GM12801 (cell line): ENCODE results near the gene MUL1.

Source experiments
- TF ChIP-seq, protein P1 (sequence below): IDR thresholded peaks from one replicate; pipeline ENCODE4 v1.5.1; 2011; ENCODE audit warnings: control low read depth; ENCODE audit not compliant: insufficient read length; ENCODE audit errors: extremely low read depth

MUL1 gene

GRCh38 chr1:20476265-20477038 lies 31.5 kb downstream of the MUL1 start:
- TF ChIP-seq, protein P1, sequence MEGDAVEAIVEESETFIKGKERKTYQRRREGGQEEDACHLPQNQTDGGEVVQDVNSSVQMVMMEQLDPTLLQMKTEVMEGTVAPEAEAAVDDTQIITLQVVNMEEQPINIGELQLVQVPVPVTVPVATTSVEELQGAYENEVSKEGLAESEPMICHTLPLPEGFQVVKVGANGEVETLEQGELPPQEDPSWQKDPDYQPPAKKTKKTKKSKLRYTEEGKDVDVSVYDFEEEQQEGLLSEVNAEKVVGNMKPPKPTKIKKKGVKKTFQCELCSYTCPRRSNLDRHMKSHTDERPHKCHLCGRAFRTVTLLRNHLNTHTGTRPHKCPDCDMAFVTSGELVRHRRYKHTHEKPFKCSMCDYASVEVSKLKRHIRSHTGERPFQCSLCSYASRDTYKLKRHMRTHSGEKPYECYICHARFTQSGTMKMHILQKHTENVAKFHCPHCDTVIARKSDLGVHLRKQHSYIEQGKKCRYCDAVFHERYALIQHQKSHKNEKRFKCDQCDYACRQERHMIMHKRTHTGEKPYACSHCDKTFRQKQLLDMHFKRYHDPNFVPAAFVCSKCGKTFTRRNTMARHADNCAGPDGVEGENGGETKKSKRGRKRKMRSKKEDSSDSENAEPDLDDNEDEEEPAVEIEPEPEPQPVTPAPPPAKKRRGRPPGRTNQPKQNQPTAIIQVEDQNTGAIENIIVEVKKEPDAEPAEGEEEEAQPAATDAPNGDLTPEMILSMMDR: no peak

DNA sequence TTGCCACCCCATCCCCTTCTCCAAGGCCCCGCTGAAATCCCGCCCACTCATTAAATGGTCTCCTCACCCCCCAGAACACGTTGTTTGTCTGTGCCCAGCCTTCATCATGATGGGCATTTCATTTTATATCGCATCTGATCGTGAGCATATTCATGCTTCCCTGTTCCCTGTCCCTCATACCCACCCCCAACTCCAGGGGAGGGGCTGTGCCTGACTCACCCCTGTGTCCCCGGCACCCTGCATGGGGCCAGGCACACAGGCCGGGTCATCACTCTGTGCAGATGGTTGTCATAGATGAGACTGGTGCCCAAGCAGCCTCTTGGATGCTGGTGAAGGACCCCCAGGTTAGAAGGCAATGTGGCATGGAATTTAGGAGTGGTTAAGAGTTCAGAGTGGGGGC lies 33.0 kb downstream of the MUL1 start:
- TF ChIP-seq, protein P1: no peak

- TF ChIP-seq, protein P1: no peak
These were observed 33.5 kb downstream of the MUL1 start for GRCh38 chr1:20474333-20474975.

GRCh38 chr1:20473894-20474293 lies 34.1 kb downstream of the MUL1 start:
- TF ChIP-seq, protein P1: no peak

DNA sequence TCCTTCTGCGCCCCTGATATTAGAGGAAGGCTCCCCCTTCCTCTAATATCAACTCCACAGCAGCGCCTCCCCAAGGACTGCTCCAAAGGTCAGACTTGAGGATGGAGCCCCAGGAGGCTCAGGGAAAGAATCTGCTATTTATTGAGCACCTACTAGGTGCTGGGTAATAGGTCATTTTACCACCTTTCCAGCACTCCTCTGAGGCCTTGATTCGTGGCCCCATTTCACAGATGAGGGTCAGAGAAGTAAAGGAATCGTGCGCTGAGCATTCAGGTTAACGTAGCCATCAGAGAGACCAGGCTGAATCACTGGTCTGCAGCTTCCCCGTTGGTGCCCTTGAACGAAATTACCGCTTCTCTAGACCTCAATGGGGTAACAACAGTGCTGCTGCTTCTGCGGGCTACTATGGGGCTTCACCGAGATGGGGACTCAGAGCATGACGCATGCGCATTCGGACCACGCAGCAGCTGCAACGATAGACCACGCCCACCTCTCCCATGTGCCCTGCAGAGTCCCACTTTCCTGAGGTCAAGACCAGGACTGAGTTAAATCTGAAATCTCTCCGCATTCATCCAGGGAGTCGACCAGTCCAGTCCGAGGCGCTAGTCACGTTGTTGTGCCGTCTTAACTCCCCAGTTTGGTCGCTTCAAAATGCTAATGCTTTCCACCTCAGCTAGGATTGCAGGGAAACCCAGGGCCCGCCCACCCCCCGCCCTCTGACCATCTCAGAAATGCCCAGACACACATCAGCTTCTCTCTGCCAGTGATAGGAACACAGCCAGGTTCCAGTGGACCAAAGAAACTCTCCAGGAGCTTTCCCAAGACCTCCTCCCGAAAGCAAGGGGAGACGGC lies 34.9 kb downstream of the MUL1 start:
- TF ChIP-seq, protein P1: no peak

DNA sequence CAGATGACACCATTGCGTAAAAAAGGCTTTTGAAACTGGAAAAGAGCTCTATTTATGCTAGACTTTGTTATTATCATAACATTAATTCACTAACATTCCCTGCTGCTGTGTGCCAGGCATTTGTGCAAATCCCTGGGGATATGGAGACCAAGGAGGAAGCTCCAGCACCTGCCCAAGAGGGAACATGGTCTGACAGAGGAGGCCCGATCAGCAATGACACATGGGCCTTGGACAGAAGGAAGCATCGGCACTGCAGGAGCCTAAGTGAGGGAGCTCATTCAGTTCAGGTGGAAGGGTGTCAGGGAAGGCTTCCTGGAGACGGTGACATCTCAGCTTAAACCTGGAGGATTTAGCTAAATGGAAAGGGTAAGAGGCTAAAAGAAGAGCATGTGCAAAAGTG lies 35.8 kb downstream of the MUL1 start:
- TF ChIP-seq, protein P1: no peak

DNA sequence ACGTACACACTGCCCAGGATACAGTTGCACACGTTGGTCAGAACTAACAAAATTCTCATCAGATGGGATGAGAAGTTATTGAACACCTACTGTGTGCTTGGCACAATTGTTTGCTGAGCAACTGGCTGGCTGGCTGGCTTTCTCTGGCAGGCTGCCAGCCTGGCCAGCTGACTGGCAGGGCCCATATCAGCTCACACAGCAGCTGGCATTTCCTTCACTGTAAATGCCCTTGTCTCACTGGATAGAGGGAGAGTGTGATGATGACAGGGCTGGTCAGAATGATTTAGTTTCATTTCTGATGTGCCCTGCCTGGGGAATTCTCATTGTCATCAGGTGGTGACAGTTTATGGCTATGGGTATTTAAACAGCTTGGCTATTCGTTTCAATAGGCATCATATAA lies 37.8 kb downstream of the MUL1 start:
- TF ChIP-seq, protein P1: no peak
